HepG2 (cell line): ENCODE measurements around the gene MRPL58. TPM values are rescaled to one million over a fixed set of nuclear protein-coding genes. Genes with fewer than 3 reads are reported as not detected.

Experiments
- ATF4 ChIP-seq, 2 experiments: fragments of 450-650 bp in 1 of 2; sonication (generic) in 1 of 2; formaldehyde crosslinking; IDR thresholded peaks; 2 replicates each; pipeline versions ENCODE4 v1.5.0 to v1.8.0; 2020 to 2022; ENCODE audit warnings: mild to moderate bottlenecking in 1 of 2, missing genetic modification reagents in 1 of 2
- BRCA1 ChIP-seq: sonication (generic); formaldehyde crosslinking; IDR thresholded peaks from 2 replicates; pipeline ENCODE4 v1.4.0; 2020; ENCODE audit warnings: missing genetic modification reagents
- EED ChIP-seq: sonication (generic); formaldehyde crosslinking; IDR thresholded peaks from 2 replicates; pipeline ENCODE4 v1.5.0; 2020; ENCODE audit warnings: mild to moderate bottlenecking, missing genetic modification reagents
- GMEB1 ChIP-seq: sonication (generic); formaldehyde crosslinking; IDR thresholded peaks from 2 replicates; pipeline ENCODE4 v1.5.1; 2020; ENCODE audit warnings: missing genetic modification reagents, mild to moderate bottlenecking, borderline replicate concordance
- HNRNPK ChIP-seq: fragments of 200-400 bp; formaldehyde crosslinking; IDR thresholded peaks from 2 replicates; pipeline ENCODE4 v1.6.1; 2018; ENCODE audit warnings: low read length, low read depth, moderate library complexity, mild to moderate bottlenecking; ENCODE audit not compliant: poor library complexity, severe bottlenecking
- KDM5B ChIP-seq: sonication (generic); formaldehyde crosslinking; IDR thresholded peaks from 2 replicates; pipeline ENCODE4 v1.4.0; 2020; ENCODE audit warnings: missing genetic modification reagents, mild to moderate bottlenecking, borderline replicate concordance
- MYNN ChIP-seq: sonication (generic); formaldehyde crosslinking; IDR thresholded peaks from 2 replicates; pipeline ENCODE4 v1.4.0; 2020; ENCODE audit warnings: mild to moderate bottlenecking, low read depth, missing genetic modification reagents
- NPAS2 ChIP-seq: sonication (generic); formaldehyde crosslinking; IDR thresholded peaks from 2 replicates; pipeline ENCODE4 v1.8.0; 2022; ENCODE audit warnings: mild to moderate bottlenecking, missing genetic modification reagents, borderline replicate concordance
- PTBP1 ChIP-seq: fragments of 200-400 bp; formaldehyde crosslinking; IDR thresholded peaks from 2 replicates; pipeline ENCODE4 v1.6.1; 2018; ENCODE audit warnings: low read length, low read depth; ENCODE audit not compliant: poor library complexity, severe bottlenecking
- XRCC5 ChIP-seq: fragments of 200-400 bp; formaldehyde crosslinking; optimal IDR thresholded peaks from 2 replicates; pipeline ENCODE3; 2017; ENCODE audit warnings: mild to moderate bottlenecking, low read length
- ZHX1 ChIP-seq: sonication (generic); formaldehyde crosslinking; IDR thresholded peaks from 2 replicates; pipeline ENCODE4 v1.8.1; 2022; ENCODE audit warnings: low read depth, mild to moderate bottlenecking, missing genetic modification reagents
- ZNF205 ChIP-seq: IDR thresholded peaks from 2 replicates; pipeline ENCODE4 v1.6.1; 2018; ENCODE audit warnings: missing biosample characterization, missing genetic modification reagents
- ZNF251 ChIP-seq: sonication (generic); formaldehyde crosslinking; IDR thresholded peaks from 2 replicates; pipeline ENCODE4 v1.9.0; 2021; ENCODE audit warnings: mild to moderate bottlenecking, missing genetic modification reagents
- ZNF30 ChIP-seq: sonication (generic); formaldehyde crosslinking; IDR thresholded peaks from 2 replicates; pipeline ENCODE4 v1.5.0; 2020; ENCODE audit warnings: mild to moderate bottlenecking, missing genetic modification reagents
- ZNF331 ChIP-seq: sonication (generic); formaldehyde crosslinking; IDR thresholded peaks from 2 replicates; pipeline ENCODE4 v1.4.0; 2020; ENCODE audit warnings: missing genetic modification reagents
- ZNF333 ChIP-seq: sonication (generic); formaldehyde crosslinking; IDR thresholded peaks from 2 replicates; pipeline ENCODE4 v1.4.0; 2020; ENCODE audit warnings: mild to moderate bottlenecking, missing genetic modification reagents, borderline replicate concordance
- ZNF335 ChIP-seq: sonication (generic); formaldehyde crosslinking; IDR thresholded peaks from 2 replicates; pipeline ENCODE4 v1.4.0; 2020; ENCODE audit warnings: missing genetic modification reagents
- ZNF367 ChIP-seq: sonication (generic); formaldehyde crosslinking; IDR thresholded peaks from 2 replicates; pipeline ENCODE4 v1.4.0; 2020; ENCODE audit warnings: missing genetic modification reagents, borderline replicate concordance
- ZNF564 ChIP-seq: sonication (generic); formaldehyde crosslinking; IDR thresholded peaks from 2 replicates; pipeline ENCODE4 v1.8.1; 2023; ENCODE audit warnings: mild to moderate bottlenecking, missing genetic modification reagents
- ZNF597 ChIP-seq: sonication (generic); formaldehyde crosslinking; IDR thresholded peaks from 2 replicates; pipeline ENCODE4 v1.5.0; 2020; ENCODE audit warnings: missing genetic modification reagents
- ZNF598 ChIP-seq: sonication (generic); formaldehyde crosslinking; IDR thresholded peaks from 2 replicates; pipeline ENCODE4 v1.5.1; 2020; ENCODE audit warnings: mild to moderate bottlenecking, missing genetic modification reagents, borderline replicate concordance
- ZNF766 ChIP-seq: sonication (generic); formaldehyde crosslinking; IDR thresholded peaks from 2 replicates; pipeline ENCODE4 v1.5.0; 2020; ENCODE audit warnings: missing genetic modification reagents, borderline replicate concordance
- ZSCAN12 ChIP-seq: sonication (generic); formaldehyde crosslinking; IDR thresholded peaks from 2 replicates; pipeline ENCODE4 v1.9.0; 2021; ENCODE audit warnings: mild to moderate bottlenecking, missing genetic modification reagents
- polyA plus RNA-seq, 8 experiments: library from polyadenylated mRNA; depleted of rRNA in 3 of 8; stranded (reverse) in 7 of 8; unstranded in 1 of 8; fragments of >200 nt; fragmentation: Illumina TruSeq in 4 of 8; extraction: Trizol in 4 of 8; gene quantifications; 2 replicates each; pipeline versions ENCODE4 v1.2.1 to v1.2.3, GENCODE V29; 2011 to 2016; ENCODE audit warnings: low read depth in 4 of 8, missing spikeins in 1 of 8, mixed read lengths in 1 of 8; ENCODE audit not compliant: insufficient read depth in 1 of 8
- total RNA-seq, 5 experiments: library from RNA; depleted of rRNA; stranded (reverse); fragments of >200 nt; fragmentation: Illumina TruSeq; extraction: Trizol; gene quantifications; 2 replicates each; pipeline ENCODE4 v1.2.3, GENCODE V29; 2016; ENCODE audit warnings: low read depth in 1 of 5

Gene MRPL58
- total and polyA plus RNA-seq, 2 of the 13 experiments (the other 11 are each of a cell fraction or from before 2014, with no cell fraction given): 44.9 to 68.9 TPM

GRCh38 chr17:74972107-74972972 is 40.1 kb upstream of the MRPL58 start, which contains the start of gene HID1 (continued):
- TF ChIP-seq GMEB1 (peak; percentile 43; the same call in 1 of the 2 replicates), NPAS2 (no peak), ATF4 (CRISPR knock-in tag; IDR thresholded peaks at IDR 0.05) (no peak), BRCA1 (CRISPR knock-in tag) (0 out of 2 replicates have a peak, but pooled peaks have one; percentile 39), ZNF335 (no peak; the same call in 1 of the 2 replicates), ZNF333 (CRISPR knock-in tag) (no peak), MYNN (no peak), ZNF597 (CRISPR knock-in tag) (no peak), ZHX1 (CRISPR knock-in tag) (0 out of 2 replicates have a peak, but pooled peaks have one; percentile 42), ZNF30 (no peak), EED (no peak), ZNF564 (CRISPR knock-in tag) (no peak), KDM5B (CRISPR knock-in tag) (no peak; the same call in 1 of the 2 replicates), ZNF205 (CRISPR knock-in tag) (no peak), ZNF251 (no peak), PTBP1 (no peak), ZNF331 (peak; percentile 59; the same call in 1 of the 2 replicates), ZSCAN12 (CRISPR knock-in tag) (no peak), HNRNPK (peak; percentile 85), ZNF367 (no peak), ZNF598 (no peak), ZNF766 (0 out of 2 replicates have a peak, but pooled peaks have one; percentile 37), XRCC5 (no peak)
